Measurements from ENCODE around the gene PLD3.

The PLD3 gene, protein sequence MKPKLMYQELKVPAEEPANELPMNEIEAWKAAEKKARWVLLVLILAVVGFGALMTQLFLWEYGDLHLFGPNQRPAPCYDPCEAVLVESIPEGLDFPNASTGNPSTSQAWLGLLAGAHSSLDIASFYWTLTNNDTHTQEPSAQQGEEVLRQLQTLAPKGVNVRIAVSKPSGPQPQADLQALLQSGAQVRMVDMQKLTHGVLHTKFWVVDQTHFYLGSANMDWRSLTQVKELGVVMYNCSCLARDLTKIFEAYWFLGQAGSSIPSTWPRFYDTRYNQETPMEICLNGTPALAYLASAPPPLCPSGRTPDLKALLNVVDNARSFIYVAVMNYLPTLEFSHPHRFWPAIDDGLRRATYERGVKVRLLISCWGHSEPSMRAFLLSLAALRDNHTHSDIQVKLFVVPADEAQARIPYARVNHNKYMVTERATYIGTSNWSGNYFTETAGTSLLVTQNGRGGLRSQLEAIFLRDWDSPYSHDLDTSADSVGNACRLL

DNA sequence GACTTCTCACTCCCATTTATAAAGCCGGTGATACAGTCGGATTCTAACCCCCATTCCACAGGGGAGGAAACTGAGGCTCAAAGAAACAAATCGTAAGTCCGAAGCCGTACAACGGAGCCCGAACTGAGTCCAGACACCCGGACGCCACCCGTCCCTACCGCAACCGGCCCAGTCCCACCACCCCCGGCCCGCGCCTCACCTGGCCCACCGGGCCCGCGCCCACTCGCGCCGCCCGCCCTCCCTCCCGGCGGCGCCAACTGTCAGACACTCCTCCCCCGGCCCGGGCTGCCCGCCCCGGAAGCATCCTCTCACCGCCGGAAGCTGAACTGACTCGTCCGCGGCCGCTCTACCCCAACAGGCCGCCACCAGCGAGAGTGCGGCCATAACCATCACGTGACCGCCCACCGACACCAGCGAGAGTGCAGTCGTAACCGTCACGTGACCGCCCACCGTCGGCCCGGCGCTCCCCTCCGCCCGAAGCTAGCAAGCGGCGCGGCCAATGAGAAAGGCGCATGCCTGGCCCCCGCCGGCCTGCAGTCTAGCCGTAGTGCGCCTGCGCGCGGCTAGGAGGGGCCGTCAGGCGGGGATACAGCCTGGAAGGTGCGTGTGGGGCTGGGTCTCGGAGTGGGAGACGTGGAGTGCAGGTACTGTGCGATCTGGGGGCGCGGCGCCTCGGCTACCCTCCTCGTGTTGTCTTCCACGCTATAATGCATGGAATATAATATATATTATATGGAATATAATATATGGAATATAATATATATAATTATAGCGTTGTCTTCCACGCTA is at the start of gene PLD3, which contains the start of gene C19orf47:
TSS of gene PLD3 (plus strand) at position 571 of the 789 bp plus-strand sequence. CDS start 17,789 bp downstream, outside the sequence.
TSS of gene C19orf47 (minus strand) at position 273 of the 789 bp plus-strand sequence. CDS start 6,540 bp downstream, outside the sequence.
- peak; percentile 95 for TF ChIP-seq POLR2A (IDR thresholded peaks at IDR 0.05; ENCODE audit: low read depth, low read length)
- FAIRE-seq (peak; percentile 64), DNase-seq (ENCODE audit: insufficient read length, low spot score) (peak; percentile 100)

- FAIRE-seq (no peak), DNase-seq (ENCODE audit: insufficient read length, low spot score) (no peak)
Observed at GRCh38 chr19:40300668-40301067, 47.8 kb upstream of the PLD3 start.

DNA sequence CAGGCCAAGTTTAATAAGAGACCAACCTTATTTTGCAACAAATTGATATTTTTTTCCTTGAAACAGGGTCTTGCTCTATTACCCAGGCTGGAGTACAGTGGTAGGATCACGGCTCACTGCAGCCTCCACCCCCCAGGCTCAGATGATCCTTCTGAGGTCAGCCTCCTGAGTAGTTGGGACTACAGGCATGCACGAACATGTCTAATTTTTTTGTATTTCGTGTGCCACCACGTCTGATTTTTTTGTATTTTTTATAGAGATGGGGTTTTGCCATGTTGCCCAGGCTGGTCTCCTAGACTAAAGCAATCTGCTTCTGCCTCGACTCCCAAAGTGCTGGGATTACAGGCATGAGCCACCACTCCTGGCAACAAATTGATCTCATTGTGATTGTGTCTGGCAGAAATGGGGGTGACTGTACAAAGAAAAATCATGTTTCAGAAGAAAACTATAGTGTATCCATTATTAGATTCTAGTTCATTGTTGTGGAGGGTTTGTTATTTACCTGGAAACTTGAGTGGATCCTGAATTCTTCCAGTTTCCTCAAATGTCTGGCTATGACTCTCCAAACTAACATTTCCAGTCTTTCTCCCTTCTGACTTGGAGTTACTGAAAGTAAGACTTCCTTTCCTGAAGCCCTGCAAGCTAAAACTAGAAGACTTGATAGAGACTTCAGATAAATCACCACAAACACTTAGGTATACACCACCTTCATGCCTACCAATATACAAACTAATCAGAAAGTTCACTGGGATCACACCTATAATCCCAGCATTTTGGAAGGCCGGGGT is 46.1 kb upstream of the PLD3 start:
- no peak for FAIRE-seq
- no peak for TF ChIP-seq POLR2A (IDR thresholded peaks at IDR 0.05; ENCODE audit: low read depth, low read length)
- DNase-seq (ENCODE audit: insufficient read length, low spot score): no peak

More at GRCh38 chr19:40300668-40301067, 47.8 kb upstream of the PLD3 start:
- no peak for TF ChIP-seq POLR2A (IDR thresholded peaks at IDR 0.05; ENCODE audit: low read depth, low read length)

GRCh38 chr19:40303765-40304164 is 44.7 kb upstream of the PLD3 start:
- no peak for TF ChIP-seq POLR2A (IDR thresholded peaks at IDR 0.05; ENCODE audit: low read depth, low read length)
- no peak for FAIRE-seq

GRCh38 chr19:40304306-40304705 is 44.2 kb upstream of the PLD3 start:
- DNase-seq (ENCODE audit: insufficient read length, low spot score): no peak
- no peak for TF ChIP-seq POLR2A (IDR thresholded peaks at IDR 0.05; ENCODE audit: low read depth, low read length)

More at GRCh38 chr19:40303765-40304164, 44.7 kb upstream of the PLD3 start:
- DNase-seq (ENCODE audit: insufficient read length, low spot score): no peak

DNA sequence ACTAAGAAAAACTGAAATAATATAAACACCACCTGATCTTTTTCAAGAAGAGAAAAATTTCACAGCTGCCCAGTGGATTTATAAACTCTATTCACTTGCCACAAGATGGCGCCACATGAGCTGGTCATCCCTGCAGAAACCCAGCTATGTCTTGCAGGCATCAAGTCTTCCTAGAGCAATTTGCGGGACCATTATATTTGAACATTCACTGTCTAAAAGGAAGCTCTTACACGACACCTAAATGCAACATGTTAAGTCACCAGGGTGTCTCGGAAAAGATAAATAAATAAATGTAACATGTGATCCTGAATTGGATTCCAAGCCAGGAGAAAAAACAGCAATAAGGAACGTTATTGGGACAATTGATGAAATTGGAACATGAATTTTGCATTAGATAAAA is 43.1 kb upstream of the PLD3 start:
- no peak for TF ChIP-seq POLR2A (IDR thresholded peaks at IDR 0.05; ENCODE audit: low read depth, low read length)
- DNase-seq (ENCODE audit: insufficient read length, low spot score): peak; percentile 84
- peak; percentile 50 for FAIRE-seq

More at GRCh38 chr19:40304306-40304705, 44.2 kb upstream of the PLD3 start:
- no peak for FAIRE-seq

DNA sequence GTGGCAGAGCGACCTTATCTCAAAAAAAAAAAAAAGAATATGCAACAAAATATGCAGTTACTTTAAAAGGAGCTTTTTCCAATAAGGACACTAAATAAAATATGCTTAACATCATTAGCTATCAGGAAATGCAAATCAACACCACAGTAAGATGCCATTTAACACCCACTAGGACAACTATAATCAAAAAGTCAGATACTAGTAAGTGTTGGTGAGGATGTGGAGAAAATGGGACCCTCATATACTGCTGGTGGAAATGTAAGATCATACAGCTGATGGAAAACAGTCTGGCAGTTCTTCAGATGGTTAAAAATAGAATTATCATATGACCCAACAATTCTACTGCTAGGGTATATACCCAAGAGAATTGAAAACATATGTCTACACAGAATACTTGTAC is 38.8 kb upstream of the PLD3 start:
- no peak for TF ChIP-seq POLR2A (IDR thresholded peaks at IDR 0.05; ENCODE audit: low read depth, low read length)
- FAIRE-seq: no peak
- no peak for DNase-seq (ENCODE audit: insufficient read length, low spot score)

DNA sequence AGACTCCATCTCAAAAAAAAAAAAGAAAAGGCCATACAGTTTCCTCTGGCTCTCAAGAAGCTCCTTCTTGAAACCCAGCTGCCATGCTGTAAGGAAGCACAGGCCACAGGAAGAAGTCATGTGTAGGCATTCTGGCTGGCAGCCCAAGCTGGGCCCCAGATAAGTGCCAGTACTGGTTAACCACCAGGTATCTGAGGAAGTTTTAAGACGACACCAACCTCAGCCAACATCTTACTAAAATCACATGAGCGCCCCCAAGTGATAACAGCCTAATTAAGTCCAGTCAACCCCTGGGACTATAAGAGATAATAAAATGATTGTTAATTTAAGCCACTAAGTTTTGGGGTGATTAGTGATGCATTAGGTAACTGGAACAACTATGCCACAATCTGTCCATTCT is 36.0 kb upstream of the PLD3 start:
- DNase-seq (ENCODE audit: insufficient read length, low spot score) (no peak), FAIRE-seq (no peak)
- no peak for TF ChIP-seq POLR2A (IDR thresholded peaks at IDR 0.05; ENCODE audit: low read depth, low read length)

DNA sequence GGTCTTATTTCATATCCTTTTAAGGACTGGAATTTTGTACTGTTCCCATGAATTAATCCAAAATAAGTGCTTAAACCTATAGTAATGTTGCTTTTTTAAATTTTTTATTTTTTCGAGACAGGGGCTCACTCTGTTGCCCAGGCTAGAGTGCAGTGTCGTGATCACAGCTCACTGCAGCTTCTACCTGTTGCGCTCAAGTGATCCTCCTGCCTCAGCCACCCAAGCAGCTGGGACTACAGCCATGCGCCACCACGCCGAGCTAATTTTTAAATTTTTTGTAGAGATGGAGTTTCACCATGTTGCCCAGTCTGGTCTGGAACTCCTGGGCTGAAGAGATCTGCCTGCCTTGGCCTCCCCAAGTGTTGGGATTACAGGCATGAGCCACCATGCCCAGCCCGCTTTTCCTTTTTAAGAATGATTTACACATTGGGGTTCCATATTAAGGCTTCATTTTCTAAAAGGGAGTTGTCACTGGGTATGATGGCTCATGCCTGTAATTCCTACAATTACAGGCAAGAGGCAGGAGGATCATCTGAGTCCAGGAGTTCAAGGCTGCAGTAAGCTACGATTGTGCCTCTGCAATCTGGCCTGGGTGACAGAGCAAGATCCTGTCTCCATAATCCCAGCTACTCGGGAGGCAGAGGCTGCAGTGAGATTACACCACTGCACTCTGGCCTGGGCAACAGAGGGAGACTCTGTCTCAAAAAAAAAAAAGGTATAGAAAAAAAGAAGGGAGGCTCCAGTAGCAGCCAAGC is 35.1 kb upstream of the PLD3 start:
- no peak for TF ChIP-seq POLR2A (IDR thresholded peaks at IDR 0.05; ENCODE audit: low read depth, low read length)
- DNase-seq (ENCODE audit: insufficient read length, low spot score) (no peak), FAIRE-seq (no peak)

DNA sequence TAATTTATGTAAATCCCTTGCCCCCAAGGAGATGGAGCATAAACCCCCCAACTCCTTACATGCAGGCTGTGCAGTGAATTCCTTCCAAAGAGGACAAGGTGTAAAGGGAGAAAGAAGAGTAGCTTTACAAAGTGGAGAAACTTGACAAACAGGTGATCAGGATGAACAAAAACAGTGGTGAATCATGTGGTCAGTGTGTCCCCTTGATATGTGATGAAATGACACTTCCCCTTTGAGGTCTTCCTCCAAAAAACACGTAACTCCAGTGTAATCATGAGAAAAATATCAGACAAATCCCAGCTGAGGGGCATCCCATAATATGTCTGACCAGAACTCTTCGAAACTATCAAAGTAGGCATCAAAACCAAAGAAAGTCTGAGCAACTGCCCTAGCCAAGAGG is 33.8 kb upstream of the PLD3 start:
- TF ChIP-seq POLR2A (IDR thresholded peaks at IDR 0.05; ENCODE audit: low read depth, low read length): no peak
- FAIRE-seq (no peak), DNase-seq (ENCODE audit: insufficient read length, low spot score) (no peak)

DNA sequence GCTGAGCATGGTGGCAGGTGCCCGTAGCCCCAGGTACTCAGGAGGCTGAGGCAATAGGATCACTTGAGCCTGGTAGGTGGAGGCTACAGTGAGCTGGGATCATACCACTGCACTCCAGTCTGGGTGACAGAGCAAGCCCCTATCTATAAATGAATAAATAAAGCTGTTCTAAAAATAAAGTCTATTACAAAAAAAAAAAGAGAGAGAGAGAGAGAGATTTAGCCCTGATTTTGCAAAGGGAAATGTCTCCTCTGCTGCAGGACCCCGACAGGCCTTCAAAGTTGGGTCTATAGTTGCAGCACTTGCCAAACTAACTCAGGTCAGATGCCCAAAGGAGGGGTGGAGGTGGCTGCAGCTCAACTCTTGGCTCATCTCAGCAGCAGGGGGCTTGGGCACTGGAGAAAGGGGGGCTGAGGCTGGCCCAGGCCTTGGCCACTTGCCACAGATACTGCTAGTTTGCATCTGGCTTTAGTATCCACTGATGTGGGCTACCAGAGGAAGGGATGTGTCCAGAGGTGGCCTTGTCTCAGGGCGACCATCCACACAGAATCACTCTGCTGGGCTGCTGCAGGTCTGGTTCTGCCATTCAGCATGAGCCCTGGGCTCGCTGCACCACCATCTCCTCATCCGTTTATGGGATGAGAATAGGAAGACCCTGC is 32.6 kb upstream of the PLD3 start:
- FAIRE-seq (no peak), DNase-seq (ENCODE audit: insufficient read length, low spot score) (no peak)
- TF ChIP-seq POLR2A (IDR thresholded peaks at IDR 0.05; ENCODE audit: low read depth, low read length): no peak

GRCh38 chr19:40317338-40317737 is 31.2 kb upstream of the PLD3 start:
- DNase-seq (ENCODE audit: insufficient read length, low spot score): no peak
- no peak for FAIRE-seq
- TF ChIP-seq POLR2A (IDR thresholded peaks at IDR 0.05; ENCODE audit: low read depth, low read length): no peak
